IPS-15b (cell line): ENCODE measurements around the gene RPLP1.
A peak's percentile ranks its signal among the peaks of the same experiment; 100 is the strongest.

Experiments used
- H3K27me3 ChIP-seq: one replicate; pipeline ENCODE4 v1.6.1; 2013; ENCODE audit warnings: low read length; ENCODE audit not compliant: control insufficient read depth, insufficient read depth
- H3K36me3 ChIP-seq: one replicate; pipeline ENCODE4 v1.6.1; 2013; ENCODE audit warnings: low read length; ENCODE audit not compliant: control insufficient read depth, insufficient read depth
- H3K4me1 ChIP-seq: one replicate; pipeline ENCODE4 v1.6.1; 2013; ENCODE audit warnings: mild to moderate bottlenecking, low read length; ENCODE audit not compliant: control insufficient read depth, insufficient read depth
- H3K4me3 ChIP-seq: one replicate; pipeline ENCODE4 v1.5.1; 2013; ENCODE audit warnings: low read depth, low read length
- H3K9ac ChIP-seq: one replicate; pipeline ENCODE4 v1.6.1; 2013; ENCODE audit warnings: low read depth, mild to moderate bottlenecking, low read length
- H3K9me3 ChIP-seq: one replicate; pipeline ENCODE4 v1.6.1; 2013; ENCODE audit warnings: mild to moderate bottlenecking, low read length; ENCODE audit not compliant: control insufficient read depth, insufficient read depth

RPLP1 gene

GRCh38 chr15:69462030-69462492 lies 9.4 kb downstream of the RPLP1 start:
- no peaks in the 10 kb centered on the region for H3K36me3 ChIP-seq
- H3K4me3 ChIP-seq: peak overlapping the region; percentile 45
- H3K9ac ChIP-seq: peak overlapping the region; percentile 37
- no peaks in the 10 kb centered on the region for H3K27me3 ChIP-seq
- no peaks in the 10 kb centered on the region for H3K9me3 ChIP-seq
- no peaks in the 10 kb centered on the region for H3K4me1 ChIP-seq

GRCh38 chr15:69462493-69463181 lies 10.0 kb downstream of the RPLP1 start:
- H3K4me3 ChIP-seq: peak overlapping the region; percentile 76
- H3K36me3 ChIP-seq: no peaks in the 10 kb centered on the region
- no peaks in the 10 kb centered on the region for H3K4me1 ChIP-seq
- no peaks in the 10 kb centered on the region for H3K27me3 ChIP-seq
- peak overlapping the region; percentile 84 for H3K9ac ChIP-seq
- H3K9me3 ChIP-seq: no peaks in the 10 kb centered on the region

- H3K4me1 ChIP-seq: no peaks in the 10 kb centered on the region
- H3K4me3 ChIP-seq: peak overlapping the region; percentile 76
- H3K27me3 ChIP-seq: no peaks in the 10 kb centered on the region
These were observed 10.7 kb downstream of the RPLP1 start for GRCh38 chr15:69463182-69463756.

GRCh38 chr15:69465253-69465652 lies 12.6 kb downstream of the RPLP1 start:
- no peaks in the 10 kb centered on the region for H3K27me3 ChIP-seq
- H3K9me3 ChIP-seq: no peaks in the 10 kb centered on the region
- no peaks in the 10 kb centered on the region for H3K4me1 ChIP-seq
- no peaks in the 10 kb centered on the region for H3K36me3 ChIP-seq
- no peak overlapping the region for H3K9ac ChIP-seq
- no peak overlapping the region for H3K4me3 ChIP-seq

More at GRCh38 chr15:69463182-69463756, 10.7 kb downstream of the RPLP1 start:
- H3K9ac ChIP-seq: peak overlapping the region; percentile 84
- H3K36me3 ChIP-seq: no peaks in the 10 kb centered on the region
- no peaks in the 10 kb centered on the region for H3K9me3 ChIP-seq

GRCh38 chr15:69466733-69467132 lies 14.1 kb downstream of the RPLP1 start:
- Histone ChIP-seq H3K4me1 (no peaks in the 10 kb centered on the region), H3K9me3 (no peaks in the 10 kb centered on the region), H3K27me3 (no peaks in the 10 kb centered on the region), H3K36me3 (no peaks in the 10 kb centered on the region), H3K9ac (no peak overlapping the region), H3K4me3 (no peak overlapping the region)

GRCh38 chr15:69467636-69468035 lies 15.0 kb downstream of the RPLP1 start:
- no peaks in the 10 kb centered on the region for H3K9me3 ChIP-seq
- no peaks in the 10 kb centered on the region for H3K4me1 ChIP-seq
- H3K9ac ChIP-seq: no peak overlapping the region
- H3K36me3 ChIP-seq: no peaks in the 10 kb centered on the region
- no peaks in the 10 kb centered on the region for H3K27me3 ChIP-seq
- no peak overlapping the region for H3K4me3 ChIP-seq

GRCh38 chr15:69468241-69469121 lies 15.9 kb downstream of the RPLP1 start:
- H3K9ac ChIP-seq: no peak overlapping the region
- H3K4me1 ChIP-seq: no peaks in the 10 kb centered on the region
- no peaks in the 10 kb centered on the region for H3K9me3 ChIP-seq
- no peak overlapping the region for H3K4me3 ChIP-seq
- no peaks in the 10 kb centered on the region for H3K27me3 ChIP-seq
- no peaks in the 10 kb centered on the region for H3K36me3 ChIP-seq

- Histone ChIP-seq H3K9me3 (no peaks in the 10 kb centered on the region), H3K27me3 (no peaks in the 10 kb centered on the region), H3K9ac (no peak overlapping the region), H3K36me3 (no peaks in the 10 kb centered on the region), H3K4me1 (no peaks in the 10 kb centered on the region), H3K4me3 (no peak overlapping the region)
These were observed 17.0 kb downstream of the RPLP1 start for GRCh38 chr15:69469467-69470201.

GRCh38 chr15:69472046-69472445 lies 19.4 kb downstream of the RPLP1 start:
- Histone ChIP-seq H3K27me3 (no peaks in the 10 kb centered on the region), H3K36me3 (no peaks in the 10 kb centered on the region)

GRCh38 chr15:69472562-69472961 lies 19.9 kb downstream of the RPLP1 start:
- H3K27me3 ChIP-seq: no peaks in the 10 kb centered on the region
- H3K4me1 ChIP-seq: no peaks in the 10 kb centered on the region
- no peaks in the 10 kb centered on the region for H3K36me3 ChIP-seq
- no peaks in the 10 kb centered on the region for H3K9me3 ChIP-seq
- no peak overlapping the region for H3K9ac ChIP-seq
- H3K4me3 ChIP-seq: no peak overlapping the region

More at GRCh38 chr15:69472046-69472445, 19.4 kb downstream of the RPLP1 start:
- no peak overlapping the region for H3K9ac ChIP-seq
- H3K4me1 ChIP-seq: no peaks in the 10 kb centered on the region
- no peak overlapping the region for H3K4me3 ChIP-seq
- H3K9me3 ChIP-seq: no peaks in the 10 kb centered on the region

- Histone ChIP-seq H3K27me3 (no peaks in the 10 kb centered on the region), H3K4me3 (no peak overlapping the region), H3K9me3 (no peaks in the 10 kb centered on the region), H3K4me1 (no peaks in the 10 kb centered on the region), H3K36me3 (no peaks in the 10 kb centered on the region), H3K9ac (no peak overlapping the region)
These were observed 21.7 kb downstream of the RPLP1 start for GRCh38 chr15:69474291-69474690.
